HK-2 (cell line): ENCODE measurements around the gene CHKA.

ENCODE experiments used
- DNase-seq: peaks from one replicate; pipeline ENCODE4 v3.0.0-alpha.2; 2018; ENCODE audit not compliant: unreplicated experiment

The CHKA gene

DNA sequence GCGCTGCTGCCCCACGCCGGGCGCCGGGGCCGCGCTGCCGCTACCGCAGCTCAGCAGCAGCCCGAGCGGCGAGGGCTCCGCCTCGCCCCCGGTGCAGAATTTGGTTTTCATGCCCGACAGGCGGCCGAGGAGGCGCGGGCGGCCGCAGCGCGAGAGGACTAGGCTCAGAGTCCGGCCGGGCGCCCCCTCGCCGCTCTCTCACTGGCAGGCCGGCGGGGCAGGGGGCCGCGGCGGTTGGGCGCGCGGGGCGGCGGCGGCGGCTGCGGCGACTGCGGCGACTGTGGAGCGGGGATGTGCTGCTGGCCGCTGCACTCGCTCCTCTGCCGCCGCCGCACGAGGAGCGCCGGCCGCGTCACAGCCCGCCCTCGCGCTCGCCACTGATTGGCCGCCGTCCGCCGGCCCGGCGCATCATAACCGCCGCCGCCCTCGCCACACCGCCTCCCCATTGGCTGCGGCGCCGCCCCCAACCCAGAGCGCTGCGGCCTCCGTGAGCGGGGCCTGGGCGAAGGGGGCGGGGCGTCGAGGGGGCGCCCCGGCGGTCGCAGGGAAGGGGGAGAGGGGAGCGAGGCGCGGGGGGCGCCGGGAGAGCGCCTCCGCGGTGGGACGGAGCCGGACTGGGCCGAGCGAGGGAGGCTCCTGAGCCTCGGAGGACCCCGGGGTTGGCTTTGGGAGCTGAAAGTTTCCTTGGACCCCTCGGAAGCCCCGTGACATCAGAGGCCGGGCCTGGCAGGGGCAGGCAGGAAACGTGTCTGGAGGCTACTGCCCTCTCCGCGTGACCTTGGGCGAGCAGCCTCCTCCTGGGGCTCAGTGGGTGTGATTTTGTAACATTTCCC lies at the start of gene CHKA:
Gene CHKA (minus strand): TSS at position 322 of the 833 bp plus-strand sequence. CDS start 211 bp downstream, at position 111.
- peak; percentile 83 for DNase-seq

DNA sequence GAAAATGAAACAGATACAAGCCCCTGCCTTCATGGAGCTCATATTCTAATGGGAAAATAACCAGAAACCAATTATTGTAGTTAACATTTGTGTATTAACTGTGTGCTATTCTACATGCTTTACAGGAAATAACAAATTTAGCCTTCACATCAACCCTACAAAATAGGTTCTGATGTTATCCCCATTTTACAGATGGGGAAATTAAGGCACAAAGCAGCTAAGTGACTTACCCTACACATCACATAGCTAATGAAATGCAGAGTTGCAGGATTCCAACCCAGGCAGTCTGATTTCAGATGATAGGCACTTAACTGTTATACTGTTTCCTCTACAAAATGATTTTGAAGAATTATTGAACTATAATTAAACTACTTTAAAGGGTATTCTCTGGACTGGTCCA lies 48.3 kb upstream of the CHKA start:
- DNase-seq, result no peak

DNA sequence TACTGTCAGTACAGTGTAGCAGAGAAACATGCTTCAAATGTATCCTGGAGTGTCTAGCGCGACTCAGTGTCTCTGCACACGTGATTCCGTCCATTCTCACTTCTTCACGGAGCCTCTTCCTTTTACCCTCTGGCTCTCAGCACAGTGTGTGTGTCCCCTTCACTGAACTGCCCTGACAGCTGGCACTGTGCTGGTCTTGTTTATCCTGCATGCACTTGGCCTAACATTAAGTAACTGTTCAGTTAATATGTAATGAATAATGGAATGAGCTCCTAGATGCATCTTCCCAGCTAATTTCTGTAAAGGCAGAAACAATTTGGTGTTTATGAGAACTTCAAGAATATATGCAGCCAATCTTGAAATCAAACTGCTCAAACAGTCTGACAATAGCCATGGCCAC lies 47.5 kb upstream of the CHKA start:
- no peak for DNase-seq

GRCh38 chr11:68167474-68167873 lies 46.3 kb upstream of the CHKA start:
- no peak for DNase-seq

DNA sequence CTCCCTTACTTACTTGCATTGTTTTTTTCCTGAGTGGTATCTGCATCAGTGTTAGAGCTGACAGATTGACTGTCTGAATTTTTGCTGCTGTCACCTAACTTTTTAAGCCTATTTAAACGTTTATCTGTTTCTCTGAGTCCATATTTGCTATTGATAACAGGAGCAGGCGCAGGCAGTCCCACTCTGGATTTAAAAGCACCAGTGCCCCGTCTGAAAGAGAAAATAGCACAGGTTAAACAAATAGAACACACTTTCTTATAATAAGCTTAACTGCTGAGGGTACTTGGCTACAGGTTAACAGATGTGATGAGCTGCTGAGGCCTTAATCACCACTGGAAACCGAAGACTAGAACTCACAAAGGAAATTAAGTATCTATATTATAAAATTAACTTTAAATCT lies 45.8 kb upstream of the CHKA start:
- DNase-seq, result no peak

DNA sequence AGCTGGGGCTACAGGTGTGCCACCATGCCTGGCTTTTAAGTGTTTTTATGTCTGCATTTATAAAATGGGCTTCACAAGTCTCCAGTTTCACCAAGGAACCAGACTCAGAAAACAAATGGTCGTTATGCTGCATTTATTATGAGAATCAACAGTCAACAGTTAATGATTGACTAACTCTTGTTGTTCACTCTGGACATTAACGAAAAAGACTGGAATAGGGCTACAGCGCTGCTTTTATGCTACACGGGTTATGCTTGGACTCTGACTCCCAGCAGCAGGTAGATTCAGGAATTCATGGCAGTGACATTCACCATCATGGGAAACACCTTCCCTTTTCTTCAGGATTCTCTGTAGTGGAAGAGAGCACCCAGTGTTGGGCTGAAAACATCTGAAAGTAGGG lies 44.4 kb upstream of the CHKA start:
- no peak for DNase-seq

DNA sequence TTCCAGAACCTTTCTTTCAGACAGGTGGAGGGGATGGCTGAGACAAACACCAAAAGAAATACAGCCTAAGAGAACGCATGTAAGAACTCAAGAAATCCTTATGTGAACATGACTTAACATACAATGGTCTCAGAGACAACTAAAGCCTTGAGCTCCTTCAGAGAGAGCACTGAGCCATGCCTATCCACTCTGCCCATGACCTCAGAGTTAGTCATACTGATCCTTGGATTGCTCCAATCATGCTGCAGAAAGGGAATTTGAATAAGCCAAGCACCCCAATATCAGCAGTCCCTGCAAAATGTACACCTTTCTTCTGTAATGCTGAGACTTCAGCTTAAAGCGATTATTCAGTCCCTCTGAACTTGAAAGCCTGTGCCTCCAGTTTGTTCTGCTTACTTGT lies 43.2 kb upstream of the CHKA start:
- DNase-seq, result no peak

DNA sequence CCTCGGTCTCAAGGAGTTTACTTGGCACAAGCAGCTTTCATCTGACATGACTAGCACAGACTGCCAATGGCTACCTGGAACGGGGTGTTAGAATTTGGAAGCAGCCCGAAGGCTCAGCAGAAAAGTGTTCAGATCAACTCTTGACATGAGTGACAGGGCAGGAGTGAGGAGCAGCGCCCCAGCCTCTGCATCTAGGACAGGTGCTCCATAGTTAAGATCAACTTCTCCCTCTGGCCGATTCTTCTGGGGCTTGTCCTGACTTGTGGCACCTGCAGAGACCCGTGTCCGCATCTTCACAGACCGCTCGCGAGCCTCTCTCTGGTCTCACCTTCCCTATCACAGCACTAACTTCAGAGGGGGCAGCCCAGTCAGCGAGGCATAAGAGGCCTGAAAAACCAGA lies 42.5 kb upstream of the CHKA start:
- DNase-seq, result no peak

DNA sequence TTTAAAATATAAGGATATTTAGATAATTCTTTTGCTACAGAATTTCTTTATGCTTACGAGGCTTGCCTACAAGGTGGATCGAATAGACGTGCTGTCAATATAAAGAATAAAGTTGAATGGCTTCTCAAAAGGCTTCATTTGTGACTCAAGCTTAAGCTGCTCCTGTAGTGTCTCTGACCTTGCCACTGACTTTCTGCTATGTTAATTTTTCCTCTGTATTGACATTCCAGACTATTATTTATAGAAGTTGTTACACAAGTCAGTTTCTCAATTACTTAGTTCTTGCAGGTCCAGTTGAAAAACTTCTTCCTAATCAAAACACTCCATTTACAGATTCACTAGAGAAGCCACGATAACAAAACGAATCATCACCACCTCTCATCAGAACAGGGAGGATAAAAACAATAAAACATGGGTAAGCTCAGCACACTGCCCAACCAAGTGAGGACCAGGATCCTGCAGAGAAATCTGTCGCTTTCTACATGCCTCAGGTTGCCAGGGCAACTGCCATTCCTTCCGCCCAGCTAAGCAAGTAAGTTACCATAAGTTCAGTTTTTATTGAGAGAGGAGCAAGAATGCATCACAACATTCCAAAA lies 39.0 kb upstream of the CHKA start:
- DNase-seq, result no peak

DNA sequence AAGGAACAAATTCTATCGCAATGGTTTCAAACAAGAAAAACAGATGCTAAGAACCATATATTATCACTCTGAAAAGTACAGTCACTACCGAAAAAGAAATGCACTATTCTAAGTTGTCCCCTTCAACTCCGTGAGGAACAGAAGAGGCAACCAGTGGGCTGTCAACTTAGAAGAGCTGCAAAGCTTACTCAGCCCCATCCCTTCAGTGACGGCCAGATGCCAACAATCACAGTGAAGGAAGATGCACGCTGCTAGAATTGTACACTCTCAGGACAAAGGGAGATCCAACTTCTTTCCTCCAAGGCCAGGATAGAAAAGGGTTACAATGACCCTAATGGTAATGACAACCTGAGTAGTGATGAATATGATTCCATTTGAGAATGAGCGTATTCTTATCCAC lies 38.5 kb upstream of the CHKA start:
- no peak for DNase-seq

DNA sequence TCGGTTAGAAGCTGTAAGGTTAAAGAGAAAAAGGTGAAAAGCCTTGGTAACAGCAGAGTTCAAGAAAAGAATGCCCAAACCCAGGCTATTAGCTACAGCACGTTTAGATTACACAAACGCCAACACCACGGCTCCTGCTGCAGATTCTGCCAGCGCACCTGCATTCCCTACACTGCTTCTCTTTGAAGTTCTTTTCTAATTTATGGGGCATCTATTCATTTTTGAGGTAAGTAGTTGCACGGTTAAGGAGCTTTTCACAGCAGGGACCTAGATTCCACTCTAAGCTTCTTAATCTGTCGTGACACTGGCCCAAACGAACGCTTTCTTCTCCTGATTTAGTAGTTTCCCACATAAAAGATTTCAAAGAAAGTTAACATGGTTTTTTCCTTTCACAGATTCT lies 38.0 kb upstream of the CHKA start:
- DNase-seq, result no peak

DNA sequence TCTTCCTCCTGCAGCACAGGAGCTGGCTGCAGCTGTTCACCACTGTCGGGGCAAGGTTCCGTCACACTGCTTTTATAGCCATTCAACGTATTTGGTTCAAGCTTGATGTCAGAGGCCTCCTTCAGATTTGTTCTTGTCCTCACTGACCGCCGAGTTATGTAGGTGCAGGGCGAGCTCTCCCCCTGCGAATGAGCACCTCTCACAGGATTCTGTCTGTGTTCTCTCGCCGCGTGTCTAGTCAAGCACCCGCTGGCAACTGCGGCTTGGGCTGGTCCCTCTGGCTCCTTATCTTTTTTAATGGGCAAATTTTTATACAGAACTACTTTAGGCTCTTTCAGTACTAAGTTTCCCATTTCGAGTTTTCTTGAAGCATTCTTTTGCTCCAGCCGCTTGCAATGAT lies 37.4 kb upstream of the CHKA start:
- no peak for DNase-seq

DNA sequence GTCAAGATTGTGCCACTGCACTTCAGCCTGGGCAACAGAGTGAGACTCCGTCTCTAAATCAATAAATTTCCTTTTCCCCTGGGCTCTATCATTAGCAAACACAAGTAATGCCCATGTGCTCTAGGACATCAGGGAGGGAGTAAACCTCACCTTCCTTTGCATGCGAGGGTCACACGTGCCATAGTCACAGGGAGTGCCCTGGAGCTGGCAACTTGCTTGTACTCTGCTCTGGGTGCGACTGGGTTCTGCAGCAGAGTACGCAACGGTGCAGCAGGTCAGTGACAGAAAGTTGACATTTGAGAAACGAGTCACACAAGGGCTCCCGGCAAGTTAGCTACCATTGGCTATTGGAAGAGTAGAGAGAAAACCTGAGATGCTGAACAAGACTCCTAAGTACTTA lies 32.6 kb upstream of the CHKA start:
- DNase-seq, result no peak

- no peak for DNase-seq
These were observed 28.8 kb upstream of the CHKA start for GRCh38 chr11:68150037-68150436.

- no peak for DNase-seq
These were observed 28.2 kb upstream of the CHKA start for GRCh38 chr11:68149417-68149816.

- DNase-seq, result no peak
These were observed 27.7 kb upstream of the CHKA start for GRCh38 chr11:68148879-68149278.

DNA sequence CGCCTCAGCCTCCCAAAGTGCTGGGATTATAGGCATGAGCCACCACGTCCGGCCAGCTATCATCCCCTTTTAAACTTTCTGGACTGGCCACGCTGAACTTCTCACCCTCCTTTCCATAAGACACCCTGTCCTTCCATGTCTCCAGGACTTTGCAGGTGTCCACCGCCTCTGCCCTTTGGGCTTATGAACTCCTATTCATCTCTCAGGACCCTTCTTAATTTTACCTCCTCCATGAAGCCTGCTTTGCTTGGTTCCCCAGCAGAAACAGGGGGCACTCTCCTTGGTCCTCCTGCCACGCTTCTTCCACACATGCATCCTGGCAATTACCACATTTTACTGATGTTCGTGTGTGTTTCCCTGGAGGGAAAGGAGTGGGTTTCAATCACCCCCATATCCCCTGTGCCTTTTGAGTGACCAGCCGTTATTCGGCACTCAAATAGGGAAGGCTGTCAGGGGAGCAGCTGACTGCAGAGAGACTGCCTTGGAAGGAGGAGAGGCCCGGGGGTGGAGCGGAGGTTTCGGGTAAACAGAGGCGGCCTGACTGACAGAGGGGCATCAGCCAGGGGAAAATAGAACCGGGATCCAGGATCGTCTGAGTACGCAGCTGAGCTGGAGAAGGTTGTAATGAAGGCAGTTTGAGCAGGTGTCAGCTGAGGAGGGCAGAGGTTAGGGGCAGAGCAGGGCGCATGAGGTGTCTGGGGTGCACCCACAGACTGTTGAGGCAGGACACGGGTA lies 27.1 kb upstream of the CHKA start:
- no peak for DNase-seq

DNA sequence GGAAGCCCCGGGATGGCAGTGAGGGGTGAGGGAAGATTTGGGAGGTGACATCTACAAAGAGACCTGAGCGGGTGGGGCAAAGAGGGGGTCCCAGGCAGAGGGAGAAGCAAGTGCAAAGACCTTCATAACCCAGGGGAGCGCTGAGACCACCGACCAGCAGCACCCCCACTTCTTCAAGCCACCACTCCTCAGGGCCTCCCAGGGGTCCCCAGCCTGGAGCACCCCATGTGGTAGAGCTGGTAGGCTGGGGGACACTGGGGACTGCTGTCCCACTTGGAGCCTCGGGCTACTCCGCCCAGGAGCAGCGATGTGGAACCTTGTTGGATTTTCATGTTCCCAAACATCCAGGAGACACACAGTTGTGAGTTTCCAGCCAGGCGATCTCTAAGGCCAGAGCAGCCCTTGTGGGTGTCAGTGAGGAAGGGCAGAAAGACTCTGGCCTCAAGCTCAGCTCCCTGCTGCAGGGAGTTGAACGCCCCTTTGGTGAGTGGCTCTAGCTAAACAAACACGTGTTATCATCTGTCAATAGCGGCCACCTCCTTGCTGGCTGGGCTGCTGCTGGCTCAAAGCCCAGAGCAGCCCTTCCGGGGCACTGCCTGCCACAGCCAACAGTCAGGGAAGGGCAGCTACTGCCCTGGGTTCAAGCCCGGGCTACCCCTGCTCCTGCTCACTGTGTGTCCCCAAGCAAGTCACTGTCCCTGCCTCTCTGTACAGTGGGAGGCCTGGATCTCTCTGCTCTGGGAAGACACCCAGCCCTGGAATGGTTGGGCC lies 25.7 kb upstream of the CHKA start:
- peak; percentile 62 for DNase-seq

DNA sequence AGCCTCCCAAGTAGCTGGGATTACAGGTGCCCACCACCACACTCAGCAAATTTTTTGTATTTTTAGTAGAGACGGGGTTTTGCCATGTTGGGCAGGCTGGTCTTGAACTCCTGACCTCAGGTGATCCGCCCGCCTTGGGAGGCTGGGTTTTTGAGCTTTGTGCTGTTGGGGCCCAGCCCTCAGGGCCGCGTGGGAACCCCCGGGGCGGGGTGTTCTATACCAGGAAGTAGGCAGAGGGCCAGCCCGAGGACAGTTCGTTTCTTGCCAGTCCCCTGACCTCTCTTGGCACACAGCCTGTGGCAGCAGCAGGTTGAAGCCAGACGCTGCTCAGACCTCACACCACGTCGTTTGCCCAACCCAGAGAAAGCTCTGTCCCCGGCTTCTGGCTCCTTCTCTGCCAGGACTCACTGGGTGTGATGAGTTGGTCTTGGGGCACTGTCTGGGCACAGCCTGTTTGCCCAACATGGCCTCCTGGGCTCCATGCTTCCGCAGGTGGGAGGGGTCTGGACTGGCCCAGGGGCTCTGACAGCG lies 24.9 kb upstream of the CHKA start:
- peak; percentile 48 for DNase-seq

DNA sequence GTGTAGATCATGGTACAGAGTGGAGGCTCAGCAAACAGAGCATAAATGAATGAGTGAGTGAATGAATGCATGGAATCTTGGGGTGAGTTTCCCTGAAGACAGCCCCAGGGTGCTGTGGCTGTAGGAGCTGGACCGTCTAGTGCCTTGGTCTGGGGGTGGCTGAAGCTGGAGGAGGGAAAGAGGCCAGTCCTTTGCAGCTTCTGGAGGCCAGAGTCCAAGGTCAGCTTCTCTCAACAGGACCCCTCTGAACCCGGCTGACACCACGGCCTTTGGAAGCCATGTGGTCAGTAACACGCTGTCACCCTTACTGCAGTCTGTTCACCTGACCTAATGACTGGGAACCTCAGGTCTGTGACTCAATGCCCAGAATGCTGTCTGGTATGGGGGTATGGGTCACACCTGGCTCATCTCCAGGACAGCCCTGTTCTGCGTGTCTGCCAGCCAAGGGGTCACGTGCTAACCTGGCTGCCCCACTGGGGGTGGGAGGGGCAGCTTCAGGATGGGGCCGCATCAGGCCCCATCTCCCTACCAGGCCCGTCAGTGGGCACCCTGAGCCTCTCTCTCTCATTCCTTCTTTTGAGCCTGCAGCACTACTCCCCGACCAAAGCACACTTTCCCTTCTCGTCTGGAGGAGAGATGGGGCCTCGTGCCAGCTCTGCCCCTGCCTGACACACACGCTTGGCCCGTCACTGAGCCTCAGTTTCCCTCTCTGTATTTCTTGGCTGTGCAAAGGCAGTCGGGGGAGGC lies 24.1 kb upstream of the CHKA start:
- peak; percentile 59 for DNase-seq

- no peak for DNase-seq
These were observed 22.1 kb upstream of the CHKA start for GRCh38 chr11:68143310-68143689.
